Measurements from ENCODE around the gene OTUD1. TPM values are rescaled to one million over a fixed set of nuclear protein-coding genes. Genes with fewer than 3 reads are reported as not detected.

OTUD1 gene
- total RNA-seq, 4 donors from 2014 or later: 6.8 to 19.9 (median 12.8) TPM

DNA sequence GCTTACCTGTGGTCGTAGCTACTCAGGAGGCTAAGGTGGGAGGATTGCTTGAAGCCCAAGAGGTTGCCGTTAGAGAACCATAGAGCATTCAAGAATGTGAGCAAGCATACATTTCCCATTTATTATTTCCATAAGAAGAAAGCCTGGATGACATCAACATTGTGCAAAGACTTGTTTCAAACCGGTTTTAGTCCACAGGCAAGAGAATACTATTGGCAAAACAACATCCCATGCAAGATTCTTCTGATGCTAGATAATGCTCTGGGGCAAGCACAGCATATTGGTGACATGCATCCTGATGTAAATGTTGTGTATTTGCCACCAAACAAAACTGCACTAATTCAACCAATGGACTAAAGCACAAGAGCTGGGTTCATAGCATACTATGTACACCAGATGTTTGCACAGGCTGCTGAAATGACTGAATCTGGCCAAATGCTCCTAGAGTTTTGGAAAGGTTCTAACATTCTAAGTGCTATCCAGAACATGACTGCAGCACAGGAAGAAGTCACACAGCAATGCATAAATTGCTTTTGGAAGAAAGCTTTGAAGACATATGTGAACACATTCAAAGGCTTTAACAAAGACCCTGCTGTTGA, 42.6 kb downstream of the OTUD1 start:
- intact Hi-C loops (cut with DNase I; ENCODE audit: low total_unique reads): no loop called here

DNA sequence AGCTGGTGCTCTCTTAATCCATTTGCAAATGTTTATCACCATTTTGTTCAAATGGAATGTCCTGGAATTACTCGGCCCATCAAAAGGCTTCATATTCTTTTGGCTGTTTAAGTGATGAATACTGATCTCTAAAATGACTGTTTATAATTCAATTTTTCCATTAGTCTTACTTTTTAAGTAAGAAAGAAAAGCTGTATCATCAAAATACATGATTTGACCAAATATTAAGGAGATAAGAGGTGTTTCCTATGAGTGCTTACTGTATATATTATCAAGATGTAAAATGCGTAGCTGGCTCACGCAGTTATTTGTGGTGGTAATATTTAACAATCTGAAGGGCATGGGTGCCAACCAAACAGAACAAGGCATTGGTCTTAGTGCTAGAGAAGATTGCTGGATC, 51.2 kb downstream of the OTUD1 start:
- Histone ChIP-seq H3K4me1 (no peaks in the 10 kb centered on the region), H3K27ac (no peak overlapping the region), H3K9me3 (no peaks in the 10 kb centered on the region), H3K27me3 (no peaks in the 10 kb centered on the region), H3K36me3 (no peaks in the 10 kb centered on the region), H3K4me3 (no peak overlapping the region)
- TF ChIP-seq, protein P1, sequence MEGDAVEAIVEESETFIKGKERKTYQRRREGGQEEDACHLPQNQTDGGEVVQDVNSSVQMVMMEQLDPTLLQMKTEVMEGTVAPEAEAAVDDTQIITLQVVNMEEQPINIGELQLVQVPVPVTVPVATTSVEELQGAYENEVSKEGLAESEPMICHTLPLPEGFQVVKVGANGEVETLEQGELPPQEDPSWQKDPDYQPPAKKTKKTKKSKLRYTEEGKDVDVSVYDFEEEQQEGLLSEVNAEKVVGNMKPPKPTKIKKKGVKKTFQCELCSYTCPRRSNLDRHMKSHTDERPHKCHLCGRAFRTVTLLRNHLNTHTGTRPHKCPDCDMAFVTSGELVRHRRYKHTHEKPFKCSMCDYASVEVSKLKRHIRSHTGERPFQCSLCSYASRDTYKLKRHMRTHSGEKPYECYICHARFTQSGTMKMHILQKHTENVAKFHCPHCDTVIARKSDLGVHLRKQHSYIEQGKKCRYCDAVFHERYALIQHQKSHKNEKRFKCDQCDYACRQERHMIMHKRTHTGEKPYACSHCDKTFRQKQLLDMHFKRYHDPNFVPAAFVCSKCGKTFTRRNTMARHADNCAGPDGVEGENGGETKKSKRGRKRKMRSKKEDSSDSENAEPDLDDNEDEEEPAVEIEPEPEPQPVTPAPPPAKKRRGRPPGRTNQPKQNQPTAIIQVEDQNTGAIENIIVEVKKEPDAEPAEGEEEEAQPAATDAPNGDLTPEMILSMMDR (IDR thresholded peaks at IDR 0.05): no peak
- TF ChIP-seq POLR2A (IDR thresholded peaks at IDR 0.05): no peak
- intact Hi-C loops (cut with DNase I; ENCODE audit: low total_unique reads): no loop called here
- no peak for DNase-seq

More for the DNA sequence above, 42.6 kb downstream of the OTUD1 start:
- no peak overlapping the region for H3K4me3 ChIP-seq
- H3K4me1 ChIP-seq: no peaks in the 10 kb centered on the region
- H3K36me3 ChIP-seq: no peaks in the 10 kb centered on the region
- no peaks in the 10 kb centered on the region for H3K27me3 ChIP-seq
- no peak overlapping the region for H3K27ac ChIP-seq
- no peak for TF ChIP-seq POLR2A (IDR thresholded peaks at IDR 0.05)
- TF ChIP-seq, protein P1 (IDR thresholded peaks at IDR 0.05): no peak
- H3K9me3 ChIP-seq: no peaks in the 10 kb centered on the region
- DNase-seq: no peak

MicroRNAs within 50 kb of the gene (microRNA counts, 767-probe panel; counts per million panel counts)
- microRNA hsa-miR-1254: 0 counts per million in 2 donors

Small RNA genes lying within 50 kb of the gene (microRNA-seq; reads per million reads assigned to microRNA genes)
- not detected for gene MIR1254-2 (ENCODE audit: borderline microRNAs expressed, borderline replicate concordance)

Small RNA genes lying within 50 kb of the gene (small RNA-seq; reads per million reads assigned to genes)
- not detected for gene MIR1254-2

Other genes starting within 250 kb of the OTUD1 start
- gene PTF1A, start 246.8 kb upstream of the OTUD1 start, total RNA-seq: 100 to 1,000 TPM in 1 of 4 donors, under 1 TPM in 1, not detected in 2; 0.90 to 114 TPM
- gene C10orf67, start 94.3 kb upstream of the OTUD1 start, total RNA-seq: under 1 TPM in 1 of 4 donors, not detected in 3; 0.21 TPM

Data from uterus (tissue), 4 donors.